Measurements from ENCODE around the gene PCDH15.

PCDH15 gene

DNA sequence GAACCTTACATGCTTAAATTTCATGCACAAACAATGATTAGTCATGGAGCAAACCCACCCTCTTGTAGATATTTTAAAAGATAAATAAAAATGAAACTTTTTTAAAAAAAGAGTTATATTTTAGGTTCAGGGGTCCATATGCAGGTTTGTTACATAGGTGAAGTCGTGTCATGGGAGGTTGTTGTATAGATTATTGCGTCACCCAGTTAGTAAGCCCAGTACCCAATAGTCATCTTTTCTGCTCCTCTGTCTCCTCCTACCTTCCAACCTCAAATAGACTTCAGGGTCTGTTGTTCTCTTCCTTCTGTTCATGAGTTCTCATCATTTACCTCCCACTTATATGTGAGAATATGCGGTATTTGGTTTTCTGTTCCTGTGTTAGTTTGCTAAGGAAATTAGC, 486.6 kb downstream of the PCDH15 start:
- H3K4me3 ChIP-seq (ENCODE audit: low read length): no peak overlapping the region
- TF ChIP-seq, protein P1, sequence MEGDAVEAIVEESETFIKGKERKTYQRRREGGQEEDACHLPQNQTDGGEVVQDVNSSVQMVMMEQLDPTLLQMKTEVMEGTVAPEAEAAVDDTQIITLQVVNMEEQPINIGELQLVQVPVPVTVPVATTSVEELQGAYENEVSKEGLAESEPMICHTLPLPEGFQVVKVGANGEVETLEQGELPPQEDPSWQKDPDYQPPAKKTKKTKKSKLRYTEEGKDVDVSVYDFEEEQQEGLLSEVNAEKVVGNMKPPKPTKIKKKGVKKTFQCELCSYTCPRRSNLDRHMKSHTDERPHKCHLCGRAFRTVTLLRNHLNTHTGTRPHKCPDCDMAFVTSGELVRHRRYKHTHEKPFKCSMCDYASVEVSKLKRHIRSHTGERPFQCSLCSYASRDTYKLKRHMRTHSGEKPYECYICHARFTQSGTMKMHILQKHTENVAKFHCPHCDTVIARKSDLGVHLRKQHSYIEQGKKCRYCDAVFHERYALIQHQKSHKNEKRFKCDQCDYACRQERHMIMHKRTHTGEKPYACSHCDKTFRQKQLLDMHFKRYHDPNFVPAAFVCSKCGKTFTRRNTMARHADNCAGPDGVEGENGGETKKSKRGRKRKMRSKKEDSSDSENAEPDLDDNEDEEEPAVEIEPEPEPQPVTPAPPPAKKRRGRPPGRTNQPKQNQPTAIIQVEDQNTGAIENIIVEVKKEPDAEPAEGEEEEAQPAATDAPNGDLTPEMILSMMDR (conservative IDR thresholded peaks at IDR 0.05; ENCODE audit: low read length): no peak
- DNase-seq (ENCODE audit: low read depth): no peak

DNA sequence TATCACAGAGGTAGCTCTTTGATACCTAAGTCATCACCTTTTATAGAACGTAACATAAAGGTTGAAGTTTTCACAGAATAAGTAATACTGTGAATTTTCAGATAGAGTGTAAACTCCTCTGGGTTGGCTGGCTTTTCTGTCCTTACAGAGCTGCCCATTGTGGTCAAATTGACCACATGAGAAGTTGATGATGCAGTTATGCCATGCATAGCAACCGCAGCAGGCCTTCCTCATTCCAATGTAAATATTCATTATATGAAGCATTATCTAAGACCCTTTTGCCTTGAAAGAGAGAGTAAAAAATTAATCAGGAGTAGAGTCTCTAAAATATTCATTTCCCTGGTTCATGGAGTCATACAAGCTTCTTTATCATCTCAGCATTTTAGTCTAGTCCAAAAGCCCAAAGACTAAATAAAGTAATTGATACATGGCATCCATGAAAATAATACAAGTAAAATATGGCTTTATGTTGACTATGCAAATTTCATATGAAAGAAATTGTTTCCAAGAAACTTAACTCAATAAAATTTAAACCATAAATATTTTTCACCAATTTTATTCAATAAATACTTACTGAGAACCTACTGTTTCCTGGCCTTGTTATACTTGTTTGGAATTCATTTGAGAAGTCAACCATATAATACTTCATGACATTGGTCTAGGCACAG, 516.4 kb downstream of the PCDH15 start:
- no peak overlapping the region for H3K4me3 ChIP-seq (ENCODE audit: low read length)
- DNase-seq (ENCODE audit: low read depth): no peak
- TF ChIP-seq, protein P1 (conservative IDR thresholded peaks at IDR 0.05; ENCODE audit: low read length): no peak

DNA sequence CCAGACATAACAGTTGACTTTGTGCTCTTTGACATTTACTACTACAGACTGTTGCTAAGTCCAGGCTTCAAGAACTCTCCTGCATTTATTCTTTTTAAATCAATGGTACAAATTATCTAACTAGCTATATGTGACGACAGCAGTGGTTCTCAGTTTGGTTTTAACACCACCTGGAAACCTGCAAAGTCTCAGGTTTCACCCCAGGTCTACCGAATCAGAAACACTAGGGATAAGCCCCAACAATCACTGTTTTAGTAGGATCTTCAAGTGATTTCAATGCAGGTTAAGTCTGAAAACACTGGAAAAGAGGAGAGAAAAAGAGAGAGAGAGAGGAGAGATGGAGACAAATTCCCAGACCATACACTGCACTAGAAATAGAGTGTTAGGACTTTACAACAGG, 519.0 kb downstream of the PCDH15 start:
- TF ChIP-seq, protein P1 (conservative IDR thresholded peaks at IDR 0.05; ENCODE audit: low read length): no peak
- no peak overlapping the region for H3K4me3 ChIP-seq (ENCODE audit: low read length)
- DNase-seq (ENCODE audit: low read depth): no peak

DNA sequence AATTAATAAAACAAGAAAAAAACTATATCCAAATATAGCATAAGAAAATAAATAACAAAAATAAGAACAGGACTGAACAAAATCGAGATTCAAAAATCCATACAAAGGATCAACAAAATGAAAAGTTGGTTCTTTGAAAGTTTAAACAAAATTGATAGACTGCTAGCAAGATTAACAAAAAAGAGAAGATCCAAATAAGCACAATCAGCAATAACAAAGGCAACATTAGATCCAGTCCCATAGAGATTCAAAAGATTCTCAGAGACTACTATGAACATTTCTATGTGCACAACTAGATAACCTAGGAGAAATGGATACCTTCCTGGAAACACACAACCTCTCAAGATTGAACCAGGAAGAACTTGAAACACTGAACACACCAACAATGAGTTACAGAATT, 534.6 kb downstream of the PCDH15 start:
- TF ChIP-seq, protein P1 (conservative IDR thresholded peaks at IDR 0.05; ENCODE audit: low read length): no peak

DNA sequence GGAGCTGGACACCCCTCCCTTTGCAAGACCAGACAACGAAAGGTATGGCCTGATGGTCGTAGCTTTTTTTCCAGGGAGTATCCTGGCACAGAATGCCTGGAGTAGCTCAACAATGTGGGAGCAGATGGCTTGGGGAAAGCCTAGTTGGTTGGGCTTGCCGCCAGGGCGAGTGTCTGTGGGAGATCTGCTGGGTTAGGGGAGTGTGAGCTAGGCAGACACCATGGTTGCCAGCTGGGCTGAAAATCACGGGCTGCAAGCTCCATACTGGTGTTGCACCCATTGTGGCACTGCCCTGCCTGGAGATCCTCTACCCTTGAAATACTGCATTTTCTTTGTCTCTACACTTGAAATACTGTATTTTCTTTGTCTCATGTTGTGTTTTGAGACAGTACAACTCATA, 538.3 kb downstream of the PCDH15 start:
- H3K4me3 ChIP-seq (ENCODE audit: low read length): no peak overlapping the region
- DNase-seq (ENCODE audit: low read depth): no peak
- TF ChIP-seq, protein P1 (conservative IDR thresholded peaks at IDR 0.05; ENCODE audit: low read length): no peak

More for the DNA sequence above, 534.6 kb downstream of the PCDH15 start:
- H3K4me3 ChIP-seq (ENCODE audit: low read length): no peak overlapping the region
- DNase-seq (ENCODE audit: low read depth): no peak

DNA sequence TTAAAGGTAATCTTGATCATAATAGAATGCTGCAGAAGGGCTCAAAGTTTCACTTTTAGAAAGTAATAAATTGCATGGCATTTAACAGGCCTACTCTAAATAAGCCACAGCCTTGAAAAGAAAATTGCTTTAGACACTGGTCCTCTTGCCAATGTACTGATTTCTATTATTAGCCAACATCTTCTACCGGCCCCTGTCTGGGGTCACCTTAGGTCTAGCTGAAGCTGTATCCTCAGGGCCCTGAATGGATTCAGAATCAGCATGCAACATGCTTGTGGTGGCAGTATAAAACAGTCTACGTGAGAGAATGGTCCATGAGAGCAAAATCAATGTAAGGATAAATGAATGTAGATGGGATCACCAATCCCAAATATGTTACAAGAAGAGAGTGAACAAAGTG, 541.9 kb downstream of the PCDH15 start:
- DNase-seq (ENCODE audit: low read depth): no peak
- TF ChIP-seq, protein P1 (conservative IDR thresholded peaks at IDR 0.05; ENCODE audit: low read length): no peak
- H3K4me3 ChIP-seq (ENCODE audit: low read length): no peak overlapping the region

DNA sequence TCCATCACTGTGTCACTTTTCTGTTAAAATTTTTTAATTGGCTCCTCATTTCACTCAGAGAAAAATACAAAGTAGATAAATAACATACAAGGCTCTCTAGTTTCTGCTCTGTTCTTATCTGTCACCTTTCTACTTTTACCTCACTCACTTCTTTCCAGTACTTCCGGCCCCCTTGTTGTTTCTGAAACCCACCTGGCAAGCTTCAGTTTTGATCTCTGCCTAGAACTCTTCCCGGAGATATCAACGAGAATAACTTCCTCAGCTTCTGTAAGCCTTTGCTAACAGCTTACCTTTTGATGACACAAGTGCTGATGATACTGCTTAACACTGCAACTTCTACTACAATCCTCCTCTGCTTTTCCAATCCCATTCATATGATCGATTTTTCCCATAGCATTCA, 566.2 kb downstream of the PCDH15 start:
- TF ChIP-seq, protein P1 (conservative IDR thresholded peaks at IDR 0.05; ENCODE audit: low read length): no peak
- H3K4me3 ChIP-seq (ENCODE audit: low read length): no peak overlapping the region
- no peak for DNase-seq (ENCODE audit: low read depth)

Measured in AG10803 (cell line).